ENCODE data around the gene CACNB1.

DNA sequence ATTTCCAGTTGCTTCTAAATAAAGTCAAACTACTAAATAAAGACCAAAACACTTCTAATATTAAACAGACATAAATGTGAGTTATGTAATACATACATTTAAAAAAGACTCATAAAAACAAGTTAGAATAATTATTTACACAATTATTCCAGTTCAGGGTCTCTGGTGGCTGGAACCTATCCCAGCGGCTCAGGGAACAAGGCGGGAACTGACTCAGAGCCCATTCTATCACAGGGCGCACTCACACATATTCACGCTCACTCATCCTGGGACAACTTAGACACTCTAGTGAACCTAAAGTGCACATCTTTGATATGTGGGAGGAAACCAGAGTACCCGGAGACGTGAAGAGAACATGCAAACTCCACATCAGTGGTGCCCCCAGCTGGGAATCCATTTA, 71.0 kb downstream of the CACNB1 start:
- TF ChIP-seq, protein P1, sequence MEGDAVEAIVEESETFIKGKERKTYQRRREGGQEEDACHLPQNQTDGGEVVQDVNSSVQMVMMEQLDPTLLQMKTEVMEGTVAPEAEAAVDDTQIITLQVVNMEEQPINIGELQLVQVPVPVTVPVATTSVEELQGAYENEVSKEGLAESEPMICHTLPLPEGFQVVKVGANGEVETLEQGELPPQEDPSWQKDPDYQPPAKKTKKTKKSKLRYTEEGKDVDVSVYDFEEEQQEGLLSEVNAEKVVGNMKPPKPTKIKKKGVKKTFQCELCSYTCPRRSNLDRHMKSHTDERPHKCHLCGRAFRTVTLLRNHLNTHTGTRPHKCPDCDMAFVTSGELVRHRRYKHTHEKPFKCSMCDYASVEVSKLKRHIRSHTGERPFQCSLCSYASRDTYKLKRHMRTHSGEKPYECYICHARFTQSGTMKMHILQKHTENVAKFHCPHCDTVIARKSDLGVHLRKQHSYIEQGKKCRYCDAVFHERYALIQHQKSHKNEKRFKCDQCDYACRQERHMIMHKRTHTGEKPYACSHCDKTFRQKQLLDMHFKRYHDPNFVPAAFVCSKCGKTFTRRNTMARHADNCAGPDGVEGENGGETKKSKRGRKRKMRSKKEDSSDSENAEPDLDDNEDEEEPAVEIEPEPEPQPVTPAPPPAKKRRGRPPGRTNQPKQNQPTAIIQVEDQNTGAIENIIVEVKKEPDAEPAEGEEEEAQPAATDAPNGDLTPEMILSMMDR (conservative IDR thresholded peaks at IDR 0.05; ENCODE audit: low read depth, low read length): no peak
- no peak for TF ChIP-seq BHLHE40 (IDR thresholded peaks at IDR 0.05; ENCODE audit: low read depth, low read length)
- TF ChIP-seq RAD21 (IDR thresholded peaks at IDR 0.05; ENCODE audit: low read length): no peak
- no peak for TF ChIP-seq MAFK (IDR thresholded peaks at IDR 0.05; ENCODE audit: low read depth, low read length)
- TF ChIP-seq CEBPB (IDR thresholded peaks at IDR 0.05; ENCODE audit: low read depth, low read length): no peak
- TF ChIP-seq CHD1 (IDR thresholded peaks at IDR 0.05; ENCODE audit: low read depth, low read length): no peak
- TF ChIP-seq POLR2A (IDR thresholded peaks at IDR 0.05; ENCODE audit: low read depth, low read length): no peak

Measured in IMR-90 (cell line).